Fibroblast of mammary gland (primary cell): ENCODE data around the gene EPHA4.

Source experiments
- DNase-seq: peaks from one replicate; pipeline ENCODE4 v3.0.0-alpha.2; 2010; ENCODE audit warnings: low read depth
- H3K4me3 ChIP-seq: 2 replicates; pipeline ENCODE4 v1.5.1; 2011; ENCODE audit warnings: low read depth, mild to moderate bottlenecking, low read length, moderate library complexity; ENCODE audit not compliant: control insufficient read depth
- TF ChIP-seq, protein P1 (sequence below): conservative IDR thresholded peaks from 2 replicates; pipeline ENCODE4 v1.5.1; 2011; ENCODE audit warnings: low read depth, low read length, inconsistent platforms; ENCODE audit not compliant: control insufficient read depth, insufficient read depth

Gene EPHA4

GRCh38 chr2:221551864-221552263 lies 20.2 kb downstream of the EPHA4 start:
- TF ChIP-seq, protein P1, sequence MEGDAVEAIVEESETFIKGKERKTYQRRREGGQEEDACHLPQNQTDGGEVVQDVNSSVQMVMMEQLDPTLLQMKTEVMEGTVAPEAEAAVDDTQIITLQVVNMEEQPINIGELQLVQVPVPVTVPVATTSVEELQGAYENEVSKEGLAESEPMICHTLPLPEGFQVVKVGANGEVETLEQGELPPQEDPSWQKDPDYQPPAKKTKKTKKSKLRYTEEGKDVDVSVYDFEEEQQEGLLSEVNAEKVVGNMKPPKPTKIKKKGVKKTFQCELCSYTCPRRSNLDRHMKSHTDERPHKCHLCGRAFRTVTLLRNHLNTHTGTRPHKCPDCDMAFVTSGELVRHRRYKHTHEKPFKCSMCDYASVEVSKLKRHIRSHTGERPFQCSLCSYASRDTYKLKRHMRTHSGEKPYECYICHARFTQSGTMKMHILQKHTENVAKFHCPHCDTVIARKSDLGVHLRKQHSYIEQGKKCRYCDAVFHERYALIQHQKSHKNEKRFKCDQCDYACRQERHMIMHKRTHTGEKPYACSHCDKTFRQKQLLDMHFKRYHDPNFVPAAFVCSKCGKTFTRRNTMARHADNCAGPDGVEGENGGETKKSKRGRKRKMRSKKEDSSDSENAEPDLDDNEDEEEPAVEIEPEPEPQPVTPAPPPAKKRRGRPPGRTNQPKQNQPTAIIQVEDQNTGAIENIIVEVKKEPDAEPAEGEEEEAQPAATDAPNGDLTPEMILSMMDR: no peak
- no peak overlapping the region for H3K4me3 ChIP-seq
- no peak for DNase-seq

DNA sequence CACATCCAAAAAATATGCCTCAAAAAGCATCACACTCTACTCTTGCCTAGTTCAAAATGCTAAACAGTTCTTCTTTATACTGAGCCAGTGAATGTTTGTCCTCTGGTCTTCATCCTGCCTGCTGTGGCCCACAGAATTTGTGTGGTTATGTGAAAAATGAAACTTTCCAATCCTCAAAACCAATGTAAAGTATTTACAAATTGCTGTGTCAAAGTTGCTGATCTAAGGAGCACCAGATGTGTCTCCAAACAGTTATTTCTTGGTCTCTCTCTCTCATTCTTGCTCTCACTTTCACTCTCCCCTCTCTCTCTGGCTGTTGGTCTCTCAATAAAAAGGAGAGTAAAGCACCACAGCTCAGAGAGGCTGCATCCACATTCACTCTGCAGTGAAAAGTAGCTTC lies 23.0 kb downstream of the EPHA4 start:
- no peak overlapping the region for H3K4me3 ChIP-seq
- TF ChIP-seq, protein P1: no peak
- DNase-seq: peak; percentile 13

DNA sequence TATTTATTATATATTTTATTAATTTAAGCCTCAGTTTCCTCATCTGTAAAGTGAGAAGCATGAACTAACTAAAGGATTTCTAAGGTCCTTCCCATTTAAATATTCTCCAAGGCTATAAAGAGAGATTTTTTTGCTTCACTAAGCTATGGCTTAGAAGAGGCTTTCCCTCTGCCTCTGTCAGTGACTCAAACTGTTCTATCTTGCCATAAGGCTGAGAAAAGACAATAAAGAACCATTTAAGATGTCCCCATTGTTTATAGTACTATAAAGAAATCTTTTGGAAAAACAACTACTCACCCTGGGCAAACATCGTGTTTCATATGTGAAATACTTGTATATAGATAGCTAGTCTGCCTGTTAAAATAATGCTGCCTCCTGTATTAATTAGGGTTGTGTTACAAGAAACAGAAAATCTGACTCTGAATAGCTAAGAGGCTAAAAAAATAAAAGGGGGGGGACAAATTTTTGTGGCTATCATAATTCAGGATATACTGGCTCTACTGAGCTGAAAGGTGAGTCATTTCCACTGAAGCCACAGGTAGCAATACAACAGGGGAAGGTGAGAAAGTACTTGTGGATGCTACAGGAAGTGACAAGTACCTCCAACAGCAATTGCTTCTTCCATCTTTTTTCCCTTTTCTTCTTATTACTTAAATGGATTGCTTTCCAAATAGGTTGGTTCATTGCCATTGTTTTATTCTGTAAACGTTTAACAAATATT lies 25.4 kb downstream of the EPHA4 start:
- no peak for DNase-seq
- TF ChIP-seq, protein P1: no peak
- no peak overlapping the region for H3K4me3 ChIP-seq

DNA sequence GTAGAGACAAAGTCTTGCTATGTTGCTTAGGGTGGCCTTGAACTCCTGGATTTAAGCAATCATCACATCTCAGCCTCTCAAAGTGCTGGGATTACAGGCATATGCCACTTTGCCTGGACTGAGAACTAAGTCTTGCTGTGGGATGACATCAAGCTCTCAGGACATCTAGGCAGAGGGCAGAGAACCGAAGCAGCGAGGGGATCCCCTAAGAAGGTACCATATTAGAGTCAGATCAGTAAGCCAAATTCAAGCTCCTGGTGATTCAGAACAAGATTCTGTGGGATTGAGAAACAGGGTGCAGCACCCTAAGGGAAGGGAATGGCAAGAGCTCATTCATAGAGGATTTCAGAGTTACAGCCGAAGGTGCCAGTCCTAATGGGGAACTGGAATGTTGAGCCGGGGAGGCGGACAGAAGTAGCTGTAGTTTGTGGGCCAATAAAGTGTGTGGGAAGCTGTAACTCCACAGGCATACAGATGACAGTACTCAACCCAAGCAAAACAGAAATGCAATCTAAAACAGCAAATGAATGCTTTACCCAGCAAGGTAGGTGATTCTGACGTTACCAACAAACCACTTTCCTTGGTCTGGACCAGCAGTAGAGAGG lies 30.9 kb downstream of the EPHA4 start:
- TF ChIP-seq, protein P1: no peak
- no peak for DNase-seq
- H3K4me3 ChIP-seq: no peak overlapping the region

GRCh38 chr2:221539246-221539645 lies 32.9 kb downstream of the EPHA4 start:
- H3K4me3 ChIP-seq: no peak overlapping the region
- DNase-seq: no peak
- TF ChIP-seq, protein P1: no peak

- TF ChIP-seq, protein P1: no peak
- H3K4me3 ChIP-seq: no peak overlapping the region
- DNase-seq: no peak
These were observed 36.3 kb downstream of the EPHA4 start for GRCh38 chr2:221535824-221536223.
